Central memory CD8-positive, alpha-beta T cell (primary cell): ENCODE results near the gene MORN5.

Experiments
- ATAC-seq: fragments of 150-1000 bp; cut with Tn5 transposase; replicated peaks from 2 replicates; pipeline ENCODE4 v1.10.0; 2022; ENCODE audit warnings: mild to moderate bottlenecking, moderate FRiP score, moderate number of reproducible peaks; ENCODE audit not compliant: poor library complexity, severe bottlenecking; ENCODE audit errors: extremely low read depth
- DNase-seq, 2 donors: peaks; one replicate each; pipeline ENCODE4 v3.0.0; 2021; ENCODE audit warnings: low spot score in 2 of 2
- H3K27ac Mint-ChIP-seq: one replicate; pipeline ENCODE4 v1.8.0; 2022; ENCODE audit warnings: low read depth, mild to moderate bottlenecking, moderate library complexity, mixed read lengths
- H3K27me3 Mint-ChIP-seq: one replicate; pipeline ENCODE4 v1.8.0; 2022; ENCODE audit warnings: mixed read lengths
- H3K36me3 Mint-ChIP-seq: one replicate; pipeline ENCODE4 v1.8.0; 2022; ENCODE audit warnings: mild to moderate bottlenecking, moderate library complexity, mixed read lengths; ENCODE audit not compliant: insufficient read depth
- H3K4me1 Mint-ChIP-seq: one replicate; pipeline ENCODE4 v1.8.0; 2022; ENCODE audit warnings: mixed read lengths
- H3K4me3 Mint-ChIP-seq: one replicate; pipeline ENCODE4 v1.8.0; 2022; ENCODE audit warnings: mild to moderate bottlenecking, moderate library complexity, mixed read lengths
- H3K9me3 Mint-ChIP-seq: one replicate; pipeline ENCODE4 v1.8.0; 2022; ENCODE audit warnings: mixed read lengths

Gene MORN5

DNA sequence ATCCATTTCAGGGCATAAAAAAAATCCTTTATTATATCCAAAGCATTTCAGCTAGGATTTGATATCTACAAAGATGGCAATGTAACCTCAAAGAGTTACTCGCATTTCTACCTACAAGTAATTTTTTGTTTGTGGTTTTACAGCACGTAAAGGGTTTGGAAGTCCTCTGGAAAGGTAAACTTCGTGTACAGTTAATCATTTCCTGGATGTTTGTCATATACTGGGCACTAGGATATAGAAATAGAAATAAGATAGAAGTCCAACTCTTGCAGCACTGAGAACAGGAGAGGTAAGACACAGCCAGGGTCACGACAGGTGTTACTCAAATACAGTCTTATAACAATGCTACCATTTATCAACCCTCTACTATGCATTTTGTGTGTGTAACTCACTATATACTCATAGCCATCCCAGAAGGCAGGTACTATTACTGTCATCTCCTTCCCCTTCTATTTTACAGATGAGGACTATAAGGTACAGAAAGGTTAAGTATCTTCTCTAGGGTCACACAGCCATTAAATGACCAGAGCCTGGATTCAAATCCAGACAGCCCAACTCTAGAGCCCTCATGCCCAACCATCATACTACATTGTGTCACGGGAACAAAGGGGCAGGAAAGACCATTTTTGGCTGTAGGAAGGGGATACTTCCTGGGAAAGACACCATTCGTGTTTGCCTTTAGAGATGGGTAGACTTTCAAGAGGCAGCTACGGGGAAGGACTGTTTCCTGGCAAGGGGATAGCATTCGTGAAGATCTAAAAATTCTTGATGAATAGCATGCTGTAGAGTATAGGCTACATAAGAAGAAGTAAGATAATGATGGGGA, 19.1 kb upstream of the MORN5 start:
- Mint-ChIP-seq H3K27me3 (no peaks in the 10 kb centered on the region), H3K27ac (no peak overlapping the region)
- DNase-seq: no peak

DNA sequence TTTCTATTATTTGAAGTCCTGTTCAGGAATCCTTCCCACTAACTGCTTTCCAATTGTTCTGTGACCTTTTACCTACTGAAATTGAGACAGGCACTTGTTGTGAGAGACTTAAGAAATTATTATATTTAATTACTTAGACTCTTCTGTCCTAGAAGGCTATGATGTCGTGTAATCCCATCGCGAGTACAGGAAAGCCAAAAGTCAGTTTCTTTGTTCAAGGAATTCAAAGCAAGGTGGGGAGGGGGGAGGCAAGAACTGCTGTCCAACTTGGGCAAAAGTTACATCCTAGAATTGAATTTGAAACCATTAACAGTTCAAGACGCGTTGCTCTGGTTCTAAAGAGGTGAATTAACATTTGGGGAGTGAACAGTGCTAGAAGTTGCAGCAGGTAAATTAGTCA, 18.0 kb upstream of the MORN5 start:
- H3K4me3 Mint-ChIP-seq: no peak overlapping the region
- H3K27me3 Mint-ChIP-seq: no peaks in the 10 kb centered on the region
- DNase-seq (no peak), ATAC-seq (no peak)
- H3K27ac Mint-ChIP-seq: no peak overlapping the region
- H3K36me3 Mint-ChIP-seq: peaks cover 24% of the 10 kb centered on the region
- H3K4me1 Mint-ChIP-seq: no peaks in the 10 kb centered on the region
- no peaks in the 10 kb centered on the region for H3K9me3 Mint-ChIP-seq

More for the DNA sequence above, 19.1 kb upstream of the MORN5 start:
- Mint-ChIP-seq H3K4me3 (no peak overlapping the region), H3K9me3 (no peaks in the 10 kb centered on the region), H3K4me1 (no peaks in the 10 kb centered on the region), H3K36me3 (peaks cover 17% of the 10 kb centered on the region)
- no peak for ATAC-seq

DNA sequence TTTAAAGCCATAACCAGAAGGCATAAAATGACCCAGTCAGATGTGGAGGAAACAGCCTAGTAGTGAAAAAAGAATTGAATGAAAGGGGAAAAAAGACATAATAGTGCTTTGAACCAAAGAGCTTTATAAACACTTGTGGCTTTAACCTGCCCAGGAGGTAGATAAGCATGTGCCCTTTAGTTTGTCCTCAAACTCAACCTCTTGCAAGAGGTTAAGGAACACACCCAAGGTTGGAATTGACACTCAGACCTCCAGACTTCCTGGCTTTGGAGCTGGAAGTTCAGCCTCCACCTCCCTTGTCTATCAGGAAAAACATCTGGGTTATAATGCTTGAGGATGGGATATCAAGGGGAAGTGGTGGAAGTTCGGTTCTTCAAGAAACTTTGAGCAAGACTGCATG, 16.4 kb upstream of the MORN5 start:
- Mint-ChIP-seq H3K4me3 (no peak overlapping the region), H3K27me3 (no peaks in the 10 kb centered on the region), H3K9me3 (no peaks in the 10 kb centered on the region), H3K27ac (no peak overlapping the region), H3K4me1 (no peaks in the 10 kb centered on the region), H3K36me3 (peaks cover 37% of the 10 kb centered on the region)
- DNase-seq: no peak
- no peak for ATAC-seq

DNA sequence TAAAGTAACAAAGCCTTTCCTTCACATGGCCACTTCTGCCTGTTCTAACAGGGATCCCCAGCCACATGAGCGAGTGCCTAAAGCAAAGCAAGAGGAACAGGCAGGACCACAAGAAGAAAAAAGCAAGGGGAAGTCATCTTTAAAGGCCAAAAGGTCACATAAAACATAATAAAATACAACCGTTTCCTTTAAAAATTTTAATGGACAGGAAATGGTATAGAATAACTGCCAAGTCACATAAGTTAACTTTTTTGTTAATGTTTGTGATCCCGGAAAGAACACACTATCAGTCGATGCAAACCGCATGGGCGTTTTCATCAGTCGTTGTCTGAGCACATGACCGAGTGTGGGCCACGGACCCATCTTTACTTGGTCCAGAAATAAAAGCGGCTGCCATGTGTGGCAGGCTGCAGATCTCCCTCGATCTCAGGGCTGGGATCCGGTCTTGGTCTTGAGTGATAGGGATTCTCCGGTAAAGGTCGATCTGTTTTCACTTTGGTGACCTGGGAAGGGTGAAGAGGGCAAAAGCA, 15.8 kb upstream of the MORN5 start:
- no peak overlapping the region for H3K27ac Mint-ChIP-seq
- no peaks in the 10 kb centered on the region for H3K9me3 Mint-ChIP-seq
- H3K4me3 Mint-ChIP-seq: no peak overlapping the region
- H3K36me3 Mint-ChIP-seq: peaks cover 37% of the 10 kb centered on the region
- ATAC-seq (no peak), DNase-seq (no peak)
- no peaks in the 10 kb centered on the region for H3K27me3 Mint-ChIP-seq
- no peaks in the 10 kb centered on the region for H3K4me1 Mint-ChIP-seq

DNA sequence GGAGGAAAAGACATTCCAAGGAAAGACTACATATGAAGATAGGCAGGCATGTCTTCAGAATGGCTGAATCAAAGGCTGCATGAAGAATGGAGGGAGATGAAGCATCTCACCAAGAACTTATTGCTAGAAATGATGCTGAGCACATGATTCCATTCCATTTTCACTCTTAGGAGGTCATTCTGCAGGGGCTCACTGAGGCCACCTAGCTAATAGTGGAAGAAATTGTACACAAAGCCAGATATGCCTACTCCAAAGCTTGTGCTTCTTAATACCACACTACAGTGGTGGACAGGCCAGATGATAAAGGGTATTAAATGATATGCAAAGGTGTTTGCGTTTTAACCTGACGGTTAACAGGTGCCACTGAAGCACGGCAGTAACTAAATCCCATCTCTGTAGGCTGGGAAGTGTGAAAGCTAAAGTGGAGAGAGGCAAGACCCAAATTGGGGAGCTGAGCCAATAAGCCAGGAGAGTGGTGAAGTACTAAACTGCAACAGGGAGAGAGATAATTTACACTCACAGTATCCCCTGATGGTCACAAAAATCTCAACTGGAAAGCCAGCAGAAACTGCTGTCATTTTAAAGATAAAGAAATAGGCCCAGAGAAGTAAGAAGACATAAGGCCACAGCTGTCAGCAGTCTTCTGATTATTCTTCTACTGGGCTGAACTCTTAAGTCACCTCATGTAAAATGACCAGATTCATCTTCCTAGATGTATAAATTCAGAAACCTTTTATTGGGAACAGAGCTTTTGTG, 14.7 kb upstream of the MORN5 start:
- no peak overlapping the region for H3K27ac Mint-ChIP-seq
- H3K4me3 Mint-ChIP-seq: no peak overlapping the region
- H3K36me3 Mint-ChIP-seq: peaks cover 44% of the 10 kb centered on the region
- no peaks in the 10 kb centered on the region for H3K4me1 Mint-ChIP-seq
- DNase-seq (no peak), ATAC-seq (no peak)
- no peaks in the 10 kb centered on the region for H3K27me3 Mint-ChIP-seq
- no peaks in the 10 kb centered on the region for H3K9me3 Mint-ChIP-seq

DNA sequence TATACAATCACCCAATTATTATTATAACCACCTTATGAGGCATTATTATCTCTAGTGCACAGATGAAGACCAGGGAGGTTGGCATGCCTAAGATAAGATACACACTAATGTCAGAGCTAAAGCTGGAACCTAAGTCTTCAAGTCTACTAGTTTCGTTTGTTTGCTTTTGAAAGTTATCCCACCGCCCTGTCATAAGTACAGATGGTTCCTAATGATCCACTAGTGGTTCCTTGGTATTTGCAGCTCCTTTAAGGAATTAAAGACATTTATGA, 14.2 kb upstream of the MORN5 start:
- Mint-ChIP-seq H3K4me1 (no peaks in the 10 kb centered on the region), H3K27me3 (no peaks in the 10 kb centered on the region), H3K9me3 (no peaks in the 10 kb centered on the region), H3K27ac (no peak overlapping the region), H3K4me3 (no peak overlapping the region), H3K36me3 (peaks cover 48% of the 10 kb centered on the region)
- DNase-seq (no peak), ATAC-seq (no peak)

DNA sequence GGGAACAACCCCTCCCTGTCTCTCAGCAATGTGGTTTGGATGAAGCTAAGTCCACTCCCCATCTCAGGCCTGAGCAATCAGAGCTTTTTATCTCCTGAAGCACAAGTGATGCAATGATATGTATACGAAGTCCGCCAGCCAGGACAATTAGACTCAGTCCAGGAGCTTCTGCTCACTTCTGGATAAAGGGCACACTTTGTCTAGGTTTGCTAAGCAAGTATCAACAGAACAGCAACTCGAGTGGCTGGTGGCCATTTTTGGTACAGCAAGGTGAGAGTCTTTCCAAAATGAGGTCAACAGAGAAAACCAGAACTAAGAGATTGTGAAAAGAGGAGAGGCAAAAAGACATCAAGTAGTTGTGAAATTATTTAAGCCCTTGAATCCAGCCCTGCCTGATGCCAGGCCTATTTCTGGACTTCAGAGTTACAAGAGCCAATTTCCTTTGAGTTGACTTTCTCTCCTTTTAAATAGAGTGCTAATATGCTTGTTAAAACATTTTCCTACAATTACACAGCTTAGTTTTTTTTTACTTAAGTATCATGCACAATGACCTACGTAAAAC, 8.4 kb upstream of the MORN5 start:
- peaks cover 17% of the 10 kb centered on the region for H3K4me1 Mint-ChIP-seq

DNA sequence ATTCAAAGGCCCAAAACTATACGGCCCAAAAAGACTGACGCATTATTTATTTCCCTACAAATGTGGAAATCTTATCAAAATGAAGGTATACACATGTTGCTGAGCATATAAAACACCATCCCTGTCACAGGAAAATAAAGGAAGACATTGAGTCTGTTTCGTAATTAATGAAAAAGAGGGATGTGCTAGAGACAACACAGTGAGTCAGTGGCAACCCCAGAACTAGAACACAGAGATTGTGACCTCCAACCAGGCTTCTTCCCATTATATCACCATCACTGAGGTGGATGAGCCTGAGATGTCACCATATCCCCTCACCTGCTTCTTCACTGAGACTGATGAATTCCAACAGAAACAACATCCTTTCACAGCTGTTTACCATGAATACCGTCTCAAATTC, 3.9 kb upstream of the MORN5 start:
- no peak for ATAC-seq
- Mint-ChIP-seq H3K36me3 (peaks cover 13% of the 10 kb centered on the region), H3K4me3 (no peak overlapping the region), H3K9me3 (no peaks in the 10 kb centered on the region), H3K27me3 (peaks cover 2% of the 10 kb centered on the region), H3K4me1 (peaks cover 47% of the 10 kb centered on the region), H3K27ac (no peak overlapping the region)
- no peak for DNase-seq

More for the DNA sequence above, 8.4 kb upstream of the MORN5 start:
- Mint-ChIP-seq H3K4me3 (no peak overlapping the region), H3K36me3 (peaks cover 34% of the 10 kb centered on the region), H3K9me3 (no peaks in the 10 kb centered on the region), H3K27me3 (no peaks in the 10 kb centered on the region), H3K27ac (no peak overlapping the region)
- ATAC-seq: no peak
- no peak for DNase-seq

DNA sequence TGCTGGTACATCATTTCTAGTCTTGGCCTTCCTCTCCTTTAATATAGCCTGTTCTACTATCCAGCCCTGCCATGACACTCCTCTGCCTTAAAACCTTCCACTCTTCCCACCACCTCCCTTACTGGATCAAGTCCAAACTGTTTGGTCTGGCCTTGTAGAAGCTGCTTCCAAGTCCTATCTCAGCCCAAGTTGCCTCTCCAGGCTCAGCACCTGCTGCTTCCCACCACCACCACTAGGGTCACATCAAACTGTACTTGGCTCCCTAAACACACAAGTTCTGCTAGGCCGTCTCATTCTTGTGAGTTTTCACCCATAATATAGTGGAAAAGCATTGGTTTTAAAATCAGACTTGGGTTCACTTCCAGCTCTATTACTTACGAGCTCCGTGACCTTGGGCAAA, 1.5 kb upstream of the MORN5 start:
- no peaks in the 10 kb centered on the region for H3K9me3 Mint-ChIP-seq
- ATAC-seq (no peak), DNase-seq (no peak)
- H3K27me3 Mint-ChIP-seq: peaks cover 19% of the 10 kb centered on the region
- H3K4me1 Mint-ChIP-seq: peaks cover 42% of the 10 kb centered on the region
- no peak overlapping the region for H3K27ac Mint-ChIP-seq
- peaks cover 8% of the 10 kb centered on the region for H3K36me3 Mint-ChIP-seq
- H3K4me3 Mint-ChIP-seq: peak overlapping the region; percentile 95

DNA sequence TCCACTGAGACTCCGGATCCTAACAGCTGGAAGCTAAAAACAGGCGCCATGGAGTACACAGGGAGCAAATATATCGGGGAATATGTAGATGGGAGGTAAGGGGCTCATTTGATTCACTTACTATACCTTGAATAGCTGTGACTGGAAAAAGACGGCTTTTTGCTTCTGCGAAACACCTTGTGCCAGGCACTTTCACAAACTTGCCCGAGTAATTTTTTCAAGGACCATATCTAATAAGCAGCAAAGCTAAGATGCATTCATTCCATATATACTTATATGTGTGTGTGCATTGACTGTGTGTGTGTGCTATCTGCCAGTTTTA, 178 bp downstream of the MORN5 start:
- Mint-ChIP-seq H3K27ac (peak overlapping the region; percentile 97), H3K4me1 (peaks cover 35% of the 10 kb centered on the region), H3K36me3 (peaks cover 8% of the 10 kb centered on the region), H3K4me3 (peak overlapping the region; percentile 95), H3K27me3 (peaks cover 36% of the 10 kb centered on the region), H3K9me3 (no peaks in the 10 kb centered on the region)
- DNase-seq (no peak), ATAC-seq (no peak)

DNA sequence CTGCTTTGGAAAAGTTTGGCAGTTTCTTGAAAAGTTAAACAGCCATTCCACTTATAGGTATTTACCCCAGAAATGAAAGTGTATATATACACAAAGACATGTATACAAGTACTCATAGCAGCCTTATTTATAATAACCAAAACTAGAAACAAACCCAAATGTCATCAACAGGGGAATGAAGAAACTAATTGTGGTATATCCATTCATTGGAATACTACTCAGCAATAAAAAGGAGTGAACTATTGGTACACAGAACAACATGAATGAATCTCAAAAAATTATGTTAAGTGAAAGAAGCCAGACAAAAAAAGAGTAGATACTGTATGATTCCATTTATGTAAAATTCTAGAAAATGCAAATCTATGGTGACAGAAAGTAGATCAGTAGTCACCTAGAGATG, 2.7 kb downstream of the MORN5 start:
- H3K36me3 Mint-ChIP-seq: peaks cover 8% of the 10 kb centered on the region
- H3K27me3 Mint-ChIP-seq: peaks cover 49% of the 10 kb centered on the region
- no peak for DNase-seq
- H3K4me1 Mint-ChIP-seq: peaks cover 20% of the 10 kb centered on the region
- H3K9me3 Mint-ChIP-seq: no peaks in the 10 kb centered on the region
- H3K27ac Mint-ChIP-seq: no peak overlapping the region
- H3K4me3 Mint-ChIP-seq: no peak overlapping the region
- ATAC-seq: no peak

DNA sequence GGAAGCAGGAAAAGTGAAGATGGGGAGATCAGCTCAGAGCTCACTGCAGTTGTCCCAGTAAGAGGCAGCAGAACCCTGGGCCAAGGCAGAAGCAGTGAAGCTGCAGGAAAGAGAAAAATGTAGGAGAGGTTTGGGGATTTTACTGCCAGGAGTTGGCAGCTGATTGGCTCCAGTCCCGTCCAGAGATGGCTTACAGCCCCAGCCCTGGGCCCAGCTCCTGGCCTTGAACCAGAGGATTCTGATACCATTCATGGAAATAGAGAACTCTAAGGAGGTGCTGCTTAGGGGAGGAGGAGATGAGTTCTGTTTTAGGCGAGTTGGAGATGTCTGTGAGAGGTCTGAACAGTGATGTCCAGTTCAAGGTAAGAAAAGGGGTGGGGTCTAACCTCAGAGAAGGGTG, 4.6 kb downstream of the MORN5 start:
- Mint-ChIP-seq H3K4me3 (no peak overlapping the region), H3K9me3 (no peaks in the 10 kb centered on the region), H3K27ac (no peak overlapping the region), H3K4me1 (peaks cover 7% of the 10 kb centered on the region), H3K27me3 (peaks cover 67% of the 10 kb centered on the region), H3K36me3 (peaks cover 4% of the 10 kb centered on the region)
- ATAC-seq (no peak), DNase-seq (no peak)

DNA sequence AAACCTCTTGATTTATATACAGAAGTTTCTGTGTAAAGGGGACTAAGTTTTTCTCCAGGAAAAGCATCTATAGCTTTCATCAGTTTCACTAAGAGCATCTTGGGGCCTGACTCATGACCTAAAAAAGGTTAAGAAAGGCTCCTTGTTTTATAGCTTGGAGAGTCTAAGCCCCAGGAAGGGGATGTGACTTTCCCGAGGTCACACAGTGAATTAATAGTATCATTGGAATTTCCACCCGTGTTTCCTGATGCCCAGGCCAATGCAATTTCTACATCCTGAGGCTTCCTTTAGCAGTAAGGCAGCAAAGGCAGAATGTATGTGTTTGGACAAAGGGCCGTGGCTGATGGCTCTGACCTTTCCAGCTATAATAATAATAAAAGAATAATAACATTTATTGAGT, 8.6 kb downstream of the MORN5 start:
- no peak overlapping the region for H3K27ac Mint-ChIP-seq
- H3K4me1 Mint-ChIP-seq: no peaks in the 10 kb centered on the region
- no peaks in the 10 kb centered on the region for H3K36me3 Mint-ChIP-seq
- DNase-seq (no peak), ATAC-seq (no peak)
- H3K9me3 Mint-ChIP-seq: no peaks in the 10 kb centered on the region
- H3K27me3 Mint-ChIP-seq: peaks cover 78% of the 10 kb centered on the region
- no peak overlapping the region for H3K4me3 Mint-ChIP-seq
